SJCRH30 (cell line): ENCODE results near the gene ADNP2. TPM values are rescaled to one million over a fixed set of nuclear protein-coding genes. Genes with fewer than 3 reads are reported as not detected.

ENCODE experiments used
- DNase-seq, 2 experiments: peaks; one replicate each; pipeline ENCODE4 v3.0.0-alpha.2; 2015 to 2020
- H3K27ac ChIP-seq: fragments of 250-450 bp; sonication (Bioruptor Pico); 2 replicates; pipeline ENCODE4 v1.5.1; 2020; ENCODE audit warnings: mild to moderate bottlenecking, moderate library complexity
- H3K27me3 ChIP-seq: fragments of 250-450 bp; sonication (Bioruptor Pico); 2 replicates; pipeline ENCODE4 v1.5.1; 2020; ENCODE audit warnings: mild to moderate bottlenecking, moderate library complexity
- H3K36me3 ChIP-seq: fragments of 250-450 bp; sonication (Bioruptor Pico); 2 replicates; pipeline ENCODE4 v1.5.1; 2020; ENCODE audit warnings: mild to moderate bottlenecking, moderate library complexity
- H3K4me1 ChIP-seq: fragments of 250-450 bp; sonication (Bioruptor Pico); 2 replicates; pipeline ENCODE4 v1.5.1; 2020; ENCODE audit warnings: mild to moderate bottlenecking, moderate library complexity
- H3K4me3 ChIP-seq: fragments of 250-450 bp; sonication (Bioruptor Pico); 2 replicates; pipeline ENCODE4 v1.5.1; 2020; ENCODE audit warnings: mild to moderate bottlenecking, moderate library complexity
- H3K9me3 ChIP-seq: fragments of 250-450 bp; sonication (Bioruptor Pico); replicated peaks from 2 replicates; pipeline ENCODE4 v1.5.1; 2020; ENCODE audit warnings: mild to moderate bottlenecking, moderate library complexity
- total RNA-seq: library from RNA; depleted of rRNA; stranded (reverse); fragments of >200 nt; shearing (Covaris generic); gene quantifications from 2 replicates; pipeline ENCODE4 v1.2.3, GENCODE V29; 2014

Gene ADNP2
- total RNA-seq, 1 experiment from 2014 or later: 39.6 TPM

GRCh38 chr18:80095414-80095813, 13.6 kb upstream of the ADNP2 start:
- H3K4me3 ChIP-seq: no peak overlapping the region

GRCh38 chr18:80096032-80096565, 13.0 kb upstream of the ADNP2 start:
- H3K36me3 ChIP-seq: no peaks in the 10 kb centered on the region
- no peaks in the 10 kb centered on the region for H3K4me1 ChIP-seq
- DNase-seq: no peak
- no peak overlapping the region for H3K27ac ChIP-seq
- H3K9me3 ChIP-seq: no peaks in the 10 kb centered on the region
- H3K4me3 ChIP-seq: no peak overlapping the region
- H3K27me3 ChIP-seq: no peaks in the 10 kb centered on the region

More at GRCh38 chr18:80095414-80095813, 13.6 kb upstream of the ADNP2 start:
- Histone ChIP-seq H3K36me3 (no peaks in the 10 kb centered on the region), H3K27me3 (no peaks in the 10 kb centered on the region), H3K9me3 (no peaks in the 10 kb centered on the region), H3K27ac (no peak overlapping the region), H3K4me1 (no peaks in the 10 kb centered on the region)
- no peak for DNase-seq

- no peaks in the 10 kb centered on the region for H3K9me3 ChIP-seq
- no peaks in the 10 kb centered on the region for H3K4me1 ChIP-seq
- H3K36me3 ChIP-seq: no peaks in the 10 kb centered on the region
- no peaks in the 10 kb centered on the region for H3K27me3 ChIP-seq
- no peak for DNase-seq
- no peak overlapping the region for H3K27ac ChIP-seq
- no peak overlapping the region for H3K4me3 ChIP-seq
Measured at GRCh38 chr18:80097201-80097600, 11.9 kb upstream of the ADNP2 start.

- no peaks in the 10 kb centered on the region for H3K27me3 ChIP-seq
- H3K27ac ChIP-seq: no peak overlapping the region
- DNase-seq: no peak
- no peak overlapping the region for H3K4me3 ChIP-seq
- peaks cover 19% of the 10 kb centered on the region for H3K4me1 ChIP-seq
- H3K9me3 ChIP-seq: no peaks in the 10 kb centered on the region
- no peaks in the 10 kb centered on the region for H3K36me3 ChIP-seq
Measured at GRCh38 chr18:80103231-80103630, 5.8 kb upstream of the ADNP2 start.

GRCh38 chr18:80104364-80104779, 4.7 kb upstream of the ADNP2 start:
- H3K4me3 ChIP-seq: 0 out of 2 replicates have a peak overlapping the region, but pooled peaks have one; percentile 28
- no peaks in the 10 kb centered on the region for H3K36me3 ChIP-seq
- peak overlapping the region; percentile 64 for H3K27ac ChIP-seq
- no peaks in the 10 kb centered on the region for H3K9me3 ChIP-seq
- DNase-seq: peak; percentile 59 to 69
- H3K27me3 ChIP-seq: no peaks in the 10 kb centered on the region
- H3K4me1 ChIP-seq: peaks cover 21% of the 10 kb centered on the region

GRCh38 chr18:80105369-80106167, 3.5 kb upstream of the ADNP2 start:
- Histone ChIP-seq H3K4me1 (peaks cover 25% of the 10 kb centered on the region), H3K27me3 (no peaks in the 10 kb centered on the region), H3K27ac (no peak overlapping the region), H3K36me3 (no peaks in the 10 kb centered on the region), H3K4me3 (no peak overlapping the region), H3K9me3 (no peaks in the 10 kb centered on the region)
- DNase-seq: no peak

GRCh38 chr18:80106482-80107051, 2.5 kb upstream of the ADNP2 start:
- Histone ChIP-seq H3K4me1 (peaks cover 25% of the 10 kb centered on the region), H3K4me3 (no peak overlapping the region)
- no peak for DNase-seq

GRCh38 chr18:80107426-80107825, 1.6 kb upstream of the ADNP2 start:
- no peak overlapping the region for H3K27ac ChIP-seq
- H3K36me3 ChIP-seq: peaks cover 1% of the 10 kb centered on the region; the same call in 1 of the 2 replicates
- H3K27me3 ChIP-seq: no peaks in the 10 kb centered on the region
- no peaks in the 10 kb centered on the region for H3K9me3 ChIP-seq
- peaks cover 25% of the 10 kb centered on the region for H3K4me1 ChIP-seq
- no peak for DNase-seq
- H3K4me3 ChIP-seq: no peak overlapping the region

More at GRCh38 chr18:80106482-80107051, 2.5 kb upstream of the ADNP2 start:
- Histone ChIP-seq H3K36me3 (no peaks in the 10 kb centered on the region; the same call in 1 of the 2 replicates), H3K27ac (no peak overlapping the region), H3K27me3 (no peaks in the 10 kb centered on the region), H3K9me3 (no peaks in the 10 kb centered on the region)

GRCh38 chr18:80108121-80108536, 933 bp upstream of the ADNP2 start:
- Histone ChIP-seq H3K36me3 (peaks cover 4% of the 10 kb centered on the region; the same call in 1 of the 2 replicates), H3K27ac (no peak overlapping the region), H3K4me1 (peaks cover 25% of the 10 kb centered on the region), H3K4me3 (no peak overlapping the region), H3K27me3 (no peaks in the 10 kb centered on the region), H3K9me3 (no peaks in the 10 kb centered on the region)
- DNase-seq: no peak

GRCh38 chr18:80109676-80110078, 615 bp downstream of the ADNP2 start:
- H3K27ac ChIP-seq: no peak overlapping the region
- no peaks in the 10 kb centered on the region for H3K9me3 ChIP-seq
- no peaks in the 10 kb centered on the region for H3K27me3 ChIP-seq
- H3K4me1 ChIP-seq: peaks cover 12% of the 10 kb centered on the region
- H3K36me3 ChIP-seq: peaks cover 4% of the 10 kb centered on the region; the same call in 1 of the 2 replicates
- peak; percentile 35 to 49 for DNase-seq
- peak overlapping the region; percentile 68 for H3K4me3 ChIP-seq

- H3K9me3 ChIP-seq: no peaks in the 10 kb centered on the region
- H3K4me1 ChIP-seq: peaks cover 6% of the 10 kb centered on the region
- no peak for DNase-seq
- no peaks in the 10 kb centered on the region for H3K27me3 ChIP-seq
- peaks cover 13% of the 10 kb centered on the region for H3K36me3 ChIP-seq
- H3K27ac ChIP-seq: no peak overlapping the region
- H3K4me3 ChIP-seq: no peak overlapping the region
Measured at GRCh38 chr18:80112624-80113248, 3.7 kb downstream of the ADNP2 start.

- Histone ChIP-seq H3K9me3 (no peaks in the 10 kb centered on the region), H3K4me3 (no peak overlapping the region), H3K27me3 (no peaks in the 10 kb centered on the region), H3K4me1 (peaks cover 3% of the 10 kb centered on the region; the same call in 1 of the 2 replicates), H3K36me3 (peaks cover 24% of the 10 kb centered on the region), H3K27ac (no peak overlapping the region)
- DNase-seq: no peak
Measured at GRCh38 chr18:80115035-80115434, 6.0 kb downstream of the ADNP2 start.

GRCh38 chr18:80119111-80119510, 10.0 kb downstream of the ADNP2 start:
- Histone ChIP-seq H3K36me3 (peaks cover 28% of the 10 kb centered on the region), H3K9me3 (no peaks in the 10 kb centered on the region), H3K4me1 (no peaks in the 10 kb centered on the region), H3K4me3 (no peak overlapping the region), H3K27me3 (no peaks in the 10 kb centered on the region), H3K27ac (no peak overlapping the region)
- no peak for DNase-seq

GRCh38 chr18:80120932-80121331, 11.9 kb downstream of the ADNP2 start:
- Histone ChIP-seq H3K4me1 (no peaks in the 10 kb centered on the region), H3K36me3 (peaks cover 28% of the 10 kb centered on the region), H3K27ac (no peak overlapping the region), H3K4me3 (no peak overlapping the region), H3K27me3 (no peaks in the 10 kb centered on the region), H3K9me3 (no peaks in the 10 kb centered on the region)
- DNase-seq: no peak

- H3K36me3 ChIP-seq: peaks cover 15% of the 10 kb centered on the region; the same call in 1 of the 2 replicates
- no peaks in the 10 kb centered on the region for H3K4me1 ChIP-seq
- H3K4me3 ChIP-seq: no peak overlapping the region
- H3K27ac ChIP-seq: no peak overlapping the region
- DNase-seq: no peak
- no peaks in the 10 kb centered on the region for H3K9me3 ChIP-seq
- H3K27me3 ChIP-seq: no peaks in the 10 kb centered on the region
Measured at GRCh38 chr18:80124131-80124530, 15.1 kb downstream of the ADNP2 start.
